Cardiac muscle cell (in vitro differentiated cells and primary cell): ENCODE results near the gene KCTD12. TPM values are rescaled to one million over a fixed set of nuclear protein-coding genes. Genes with fewer than 3 reads are reported as not detected.

Experiments used
- DNase-seq, 2 donors: peaks; one replicate each; pipeline versions ENCODE4 v3.0.0 to v3.0.0-alpha.2; 2010 to 2017; ENCODE audit warnings: low read depth in 1 of 2, low spot score in 1 of 2
- H3K27ac ChIP-seq: fragments of 200-600 bp; sonication (generic); 2 replicates; pipeline ENCODE4 v1.5.1; 2016
- H3K27me3 ChIP-seq: fragments of 200-600 bp; sonication (generic); 2 replicates; pipeline ENCODE4 v1.6.0; 2016; ENCODE audit warnings: control low read depth
- H3K36me3 ChIP-seq: fragments of 200-600 bp; sonication (generic); 2 replicates; pipeline ENCODE4 v1.5.1; 2016; ENCODE audit warnings: control low read depth
- H3K4me1 ChIP-seq: fragments of 200-600 bp; sonication (generic); 2 replicates; pipeline ENCODE4 v1.8.1; 2017; ENCODE audit warnings: low read depth, mild to moderate bottlenecking, mixed run types
- H3K4me3 ChIP-seq: fragments of 200-600 bp; sonication (generic); 2 replicates; pipeline ENCODE4 v1.5.1; 2016; ENCODE audit warnings: mild to moderate bottlenecking
- H3K9me3 ChIP-seq: fragments of 200-600 bp; sonication (generic); 2 replicates; pipeline ENCODE4 v1.5.1; 2017; ENCODE audit warnings: low read depth, mild to moderate bottlenecking, control low read depth
- polyA plus RNA-seq: library from polyadenylated mRNA; unstranded; fragments of >200 nt; fragmentation: Nextera tagmentation; extraction: Ambion mirVana; gene quantifications from 2 replicates; pipeline ENCODE4 v1.2.1, GENCODE V29; 2016
- total RNA-seq: library from RNA; depleted of rRNA; stranded (reverse); fragments of >200 nt; gene quantifications from 2 replicates; pipeline ENCODE4 v1.2.3, GENCODE V29; 2016
- TF ChIP-seq, protein P1 (sequence below): IDR thresholded peaks from 2 replicates; pipeline ENCODE4 v1.5.1; 2012; ENCODE audit warnings: low read depth, mild to moderate bottlenecking, low read length

Gene KCTD12
- total and polyA plus RNA-seq, 2 experiments from 2014 or later = 40.0 to 242 TPM

DNA sequence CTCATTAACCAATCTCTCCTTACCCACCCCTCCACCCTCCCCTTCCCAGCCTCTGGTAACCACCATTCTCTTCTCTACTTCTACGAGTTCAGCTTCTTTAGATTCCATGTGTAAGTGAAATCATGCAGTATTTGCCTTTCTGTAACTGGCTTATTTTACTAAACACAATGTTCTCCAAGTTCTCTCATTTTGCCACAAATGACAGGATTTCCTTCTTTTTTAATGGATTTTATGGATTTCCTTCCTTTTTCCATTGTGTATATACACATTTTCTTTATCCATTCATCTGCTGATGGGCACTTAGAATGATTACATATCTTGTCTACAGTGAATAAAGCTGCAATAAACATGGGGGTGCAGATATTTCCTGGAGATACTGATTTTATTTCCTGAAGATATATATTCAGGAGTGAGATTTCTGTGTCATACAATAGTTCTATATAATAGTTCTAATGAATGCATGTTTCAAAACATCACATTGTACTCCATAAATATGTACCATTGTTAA, 20.2 kb downstream of the KCTD12 start:
- no peaks in the 10 kb centered on the region for H3K27me3 ChIP-seq
- no peak overlapping the region for H3K27ac ChIP-seq
- no peaks in the 10 kb centered on the region for H3K9me3 ChIP-seq
- DNase-seq = no peak
- no peaks in the 10 kb centered on the region for H3K36me3 ChIP-seq
- H3K4me1 ChIP-seq = peaks cover 38% of the 10 kb centered on the region
- no peak overlapping the region for H3K4me3 ChIP-seq
- TF ChIP-seq, protein P1, sequence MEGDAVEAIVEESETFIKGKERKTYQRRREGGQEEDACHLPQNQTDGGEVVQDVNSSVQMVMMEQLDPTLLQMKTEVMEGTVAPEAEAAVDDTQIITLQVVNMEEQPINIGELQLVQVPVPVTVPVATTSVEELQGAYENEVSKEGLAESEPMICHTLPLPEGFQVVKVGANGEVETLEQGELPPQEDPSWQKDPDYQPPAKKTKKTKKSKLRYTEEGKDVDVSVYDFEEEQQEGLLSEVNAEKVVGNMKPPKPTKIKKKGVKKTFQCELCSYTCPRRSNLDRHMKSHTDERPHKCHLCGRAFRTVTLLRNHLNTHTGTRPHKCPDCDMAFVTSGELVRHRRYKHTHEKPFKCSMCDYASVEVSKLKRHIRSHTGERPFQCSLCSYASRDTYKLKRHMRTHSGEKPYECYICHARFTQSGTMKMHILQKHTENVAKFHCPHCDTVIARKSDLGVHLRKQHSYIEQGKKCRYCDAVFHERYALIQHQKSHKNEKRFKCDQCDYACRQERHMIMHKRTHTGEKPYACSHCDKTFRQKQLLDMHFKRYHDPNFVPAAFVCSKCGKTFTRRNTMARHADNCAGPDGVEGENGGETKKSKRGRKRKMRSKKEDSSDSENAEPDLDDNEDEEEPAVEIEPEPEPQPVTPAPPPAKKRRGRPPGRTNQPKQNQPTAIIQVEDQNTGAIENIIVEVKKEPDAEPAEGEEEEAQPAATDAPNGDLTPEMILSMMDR = no peak

- Histone ChIP-seq H3K27me3 (no peaks in the 10 kb centered on the region), H3K4me3 (no peak overlapping the region), H3K27ac (no peak overlapping the region), H3K9me3 (no peaks in the 10 kb centered on the region), H3K36me3 (no peaks in the 10 kb centered on the region), H3K4me1 (peaks cover 38% of the 10 kb centered on the region)
- TF ChIP-seq, protein P1 = no peak
- DNase-seq = no peak
Measured at GRCh38 chr13:76865109-76865508, 21.1 kb downstream of the KCTD12 start.

DNA sequence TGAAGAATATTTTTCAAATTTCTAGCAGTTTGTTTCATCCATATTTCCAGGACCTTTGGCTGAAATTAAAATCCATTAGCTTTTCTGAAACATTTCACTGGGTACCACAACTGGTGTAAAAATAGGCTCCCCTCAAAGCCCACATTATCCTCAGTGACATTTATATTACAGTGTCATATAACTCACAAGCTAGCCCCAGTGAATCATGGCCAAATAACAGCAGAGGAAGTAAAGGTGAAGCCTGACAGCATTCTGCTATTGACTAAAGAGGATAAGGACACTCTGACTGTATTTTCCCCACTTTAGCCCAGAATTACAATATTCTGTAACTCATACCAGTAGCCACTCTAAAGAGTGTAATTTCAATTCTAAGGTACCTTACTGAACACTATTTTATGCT, 21.9 kb downstream of the KCTD12 start:
- Histone ChIP-seq H3K36me3 (no peaks in the 10 kb centered on the region), H3K9me3 (no peaks in the 10 kb centered on the region), H3K4me3 (no peak overlapping the region), H3K27ac (no peak overlapping the region), H3K27me3 (no peaks in the 10 kb centered on the region), H3K4me1 (peaks cover 38% of the 10 kb centered on the region)
- DNase-seq = no peak
- TF ChIP-seq, protein P1 = no peak

GRCh38 chr13:76863022-76863421, 23.2 kb downstream of the KCTD12 start:
- TF ChIP-seq, protein P1 = no peak

GRCh38 chr13:76861859-76862258, 24.3 kb downstream of the KCTD12 start:
- TF ChIP-seq, protein P1 = no peak
- Histone ChIP-seq H3K27me3 (no peaks in the 10 kb centered on the region), H3K36me3 (no peaks in the 10 kb centered on the region), H3K9me3 (no peaks in the 10 kb centered on the region), H3K27ac (peak overlapping the region; percentile 27), H3K4me1 (peaks cover 32% of the 10 kb centered on the region), H3K4me3 (no peak overlapping the region)
- peak in 1 of 2 donors; percentile 83 for DNase-seq

More at GRCh38 chr13:76863022-76863421, 23.2 kb downstream of the KCTD12 start:
- Histone ChIP-seq H3K4me1 (peaks cover 33% of the 10 kb centered on the region), H3K36me3 (no peaks in the 10 kb centered on the region), H3K27ac (no peak overlapping the region), H3K27me3 (no peaks in the 10 kb centered on the region), H3K9me3 (no peaks in the 10 kb centered on the region), H3K4me3 (no peak overlapping the region)
- no peak for DNase-seq
